K562 (cell line): ENCODE data around the gene FAHD2A. TPM values are rescaled to one million over a fixed set of nuclear protein-coding genes. Genes with fewer than 3 reads are reported as not detected.

Experiments used
- ATAC-seq: fragments of 200-7000 bp; cut with Tn5 transposase; 3 replicates; pipeline ENCODE4 v1.9.1; 2020; ENCODE audit warnings: moderate library complexity
- BruUV-seq: library from RNA; stranded (reverse); fragments of 400-500 nt; replicated peaks from 2 replicates; lab custom pipeline; 2021; lab: Mats Ljungman, UMichigan
- CTCF ChIA-PET: fragments of 300-600 bp; formaldehyde crosslinking; extraction: SDS; loops from one replicate; lab custom pipeline; 2021; ENCODE audit warnings: low intra/inter-chr PET ratio; lab: Yijun Ruan, JAX
- POLR2A ChIA-PET: fragments of 300-600, 350-650 bp; sonication (Branson Sonifier 250); formaldehyde crosslinking; extraction: SDS; loops from one replicate; lab custom pipeline; 2021; ENCODE audit warnings: antibody characterized with exemption, inconsistent platforms; lab: Yijun Ruan, JAX
- DNase-seq, 4 experiments: peaks; one replicate each; pipeline versions ENCODE4 v3.0.0 to v3.0.0-alpha.2; 2011 to 2018; ENCODE audit warnings: low spot score in 3 of 4, mixed read lengths in 3 of 4; ENCODE audit errors: extremely low read depth in 1 of 4
- FAIRE-seq: peaks from 2 replicates; lab custom pipeline; 2011; peaks lifted over from hg19 to GRCh38; lab: Jason Lieb, UNC
- H2AFZ ChIP-seq: 2 replicates; pipeline ENCODE4 v1.6.0; 2011; ENCODE audit warnings: low read depth, low read length, control low read depth, inconsistent platforms
- H3K27ac ChIP-seq: fragments of 200-600 bp; 3 replicates; pipeline ENCODE4 v1.8.0; 2011; ENCODE audit warnings: low read depth, mild to moderate bottlenecking, control low read depth, inconsistent platforms, low read length, moderate library complexity, mixed read lengths; ENCODE audit errors: extremely low read depth
- H3K27me3 ChIP-seq, 2 experiments: fragments of 300-600 bp in 1 of 2; 2 replicates in 1 of 2; 3 replicates in 1 of 2; pipeline versions ENCODE4 v1.6.0 to v1.8.0; 2011; ENCODE audit warnings: inconsistent platforms in 2 of 2, low read length in 2 of 2, mild to moderate bottlenecking in 1 of 2, mixed read lengths in 1 of 2, moderate library complexity in 1 of 2; ENCODE audit not compliant: control insufficient read depth in 2 of 2, insufficient read depth in 2 of 2
- H3K36me3 ChIP-seq: fragments of 300-600 bp; 3 replicates; pipeline ENCODE4 v1.8.0; 2011; ENCODE audit warnings: mild to moderate bottlenecking, low read length, inconsistent platforms; ENCODE audit not compliant: control insufficient read depth, insufficient read depth
- H3K4me1 ChIP-seq, 2 experiments: fragments of 200-600 bp in 1 of 2; replicated peaks in 1 of 2; 2 replicates in 1 of 2; 3 replicates in 1 of 2; pipeline versions ENCODE4 v1.5.1 to v1.8.0; 2011; ENCODE audit warnings: inconsistent platforms in 2 of 2, low read length in 2 of 2, mild to moderate bottlenecking in 1 of 2, mixed read lengths in 1 of 2, moderate library complexity in 1 of 2; ENCODE audit not compliant: control insufficient read depth in 2 of 2, insufficient read depth in 2 of 2
- H3K4me2 ChIP-seq: 2 replicates; pipeline ENCODE4 v1.6.1; 2011; ENCODE audit warnings: low read length, control low read depth, inconsistent platforms, mixed read lengths; ENCODE audit not compliant: insufficient read depth
- H3K4me3 ChIP-seq: fragments of 200-600 bp; sonication (generic), shearing (Covaris generic); 2 replicates; pipeline ENCODE4 v1.5.1; 2016; ENCODE audit warnings: control low read depth, inconsistent platforms
- H3K79me2 ChIP-seq: fragments of 200-600 bp; 3 replicates; pipeline ENCODE4 v1.8.0; 2011; ENCODE audit warnings: low read length, inconsistent platforms; ENCODE audit not compliant: control insufficient read depth, insufficient read depth
- H3K9ac ChIP-seq, 2 experiments: 2 replicates each; pipeline versions ENCODE4 v1.6.0 to v1.6.1; 2011; ENCODE audit warnings: low read depth in 2 of 2, low read length in 2 of 2, control low read depth in 1 of 2, inconsistent platforms in 1 of 2, mild to moderate bottlenecking in 1 of 2, mixed read lengths in 1 of 2; ENCODE audit not compliant: insufficient read depth in 1 of 2
- H3K9me1 ChIP-seq: one replicate; pipeline ENCODE4 v1.6.0; 2011; ENCODE audit warnings: inconsistent platforms, mild to moderate bottlenecking, low read length, moderate library complexity; ENCODE audit not compliant: control insufficient read depth, insufficient read depth
- H3K9me3 ChIP-seq: replicated peaks from 2 replicates; pipeline ENCODE4 v1.5.1; 2011; ENCODE audit warnings: low read depth, low read length, inconsistent platforms; ENCODE audit not compliant: control insufficient read depth, insufficient read depth
- H4K20me1 ChIP-seq: replicated peaks from 2 replicates; pipeline ENCODE4 v1.6.1; 2011; ENCODE audit warnings: low read length, inconsistent platforms, mixed read lengths; ENCODE audit not compliant: control insufficient read depth, insufficient read depth
- CHD2 ChIP-seq: IDR thresholded peaks from 2 replicates; pipeline ENCODE4 v1.6.1; 2011; ENCODE audit warnings: low read depth, low read length
- FOXM1 ChIP-seq, 2 experiments: fragments of 450-650 bp in 1 of 2; sonication (generic) in 1 of 2; formaldehyde crosslinking in 1 of 2; IDR thresholded peaks; 2 replicates each; pipeline versions ENCODE4 v1.6.1 to v1.9.0; 2017 to 2022; ENCODE audit warnings: low read depth in 2 of 2, mild to moderate bottlenecking in 2 of 2, missing genetic modification reagents in 1 of 2, moderate library complexity in 1 of 2
- YY1 ChIP-seq, 3 experiments: IDR thresholded peaks; 2 replicates each; pipeline ENCODE4 v1.6.1; 2011; ENCODE audit warnings: low read length in 2 of 3, mild to moderate bottlenecking in 2 of 3, moderate library complexity in 2 of 3, borderline replicate concordance in 1 of 3, control low read depth in 1 of 3, low read depth in 1 of 3; ENCODE audit not compliant: insufficient read depth in 3 of 3, insufficient replicate concordance in 2 of 3, control insufficient read depth in 1 of 3, insufficient read length in 1 of 3; ENCODE audit errors: extremely low read depth in 1 of 3
- ZNF75A ChIP-seq: fragments of 450-650 bp; formaldehyde crosslinking; IDR thresholded peaks from 2 replicates; pipeline ENCODE4 v1.4.0; 2020; ENCODE audit warnings: mild to moderate bottlenecking
- WGBS: fragments of 100-300 bp; shearing (Covaris generic); methylation state at CpG from one replicate; pipeline ENCODE4 v1.1.6; 2016; ENCODE audit warnings: low coverage, mixed read lengths; ENCODE audit not compliant: insufficient coverage; ENCODE audit errors: missing lambda C conversion rate; 5-methylcytosine and 5-hydroxymethylcytosine counted together
- in situ Hi-C: fragments of 300-500 bp; cut with MboI; formaldehyde crosslinking; loops from 4 replicates; pipeline ENCODE4 v1.15.0; 2018; ENCODE audit warnings: inconsistent platforms, mixed read lengths
- intact Hi-C: fragments of 100-400 bp; cut with micrococcal nuclease; formaldehyde crosslinking; loops from 2 replicates; pipeline ENCODE4 v1.14.2; 2022
- polyA plus RNA-seq, 8 experiments: library from polyadenylated mRNA; depleted of rRNA in 4 of 8; stranded (reverse) in 5 of 8; unstranded in 3 of 8; fragments of >200 nt; fragmentation: Nextera tagmentation in 2 of 8; fragmentation: Illumina TruSeq in 1 of 8; extraction: Ambion mirVana in 2 of 8; extraction: Trizol in 1 of 8; gene quantifications; 2 replicates each; pipeline versions ENCODE4 v1.2.1 to v1.2.3, GENCODE V29; 2011 to 2014; ENCODE audit warnings: inconsistent platforms in 1 of 8, missing spikeins in 1 of 8
- total RNA-seq, 7 experiments: library from RNA; depleted of rRNA in 6 of 7; stranded (reverse); fragments of >200 nt in 6 of 7; fragmentation: Illumina TruSeq in 2 of 7; extraction: Trizol in 2 of 7; gene quantifications; 2 replicates each; pipeline versions ENCODE4 v1.2.1 to v1.2.3, GENCODE V29; 2011 to 2021; ENCODE audit warnings: low replicate concordance in 1 of 7

Gene FAHD2A
- total and polyA plus RNA-seq, 9 of the 15 experiments (the other 6 are each of a cell fraction or from before 2014, with no cell fraction given), result 13.8 to 41.0 (median 30.4) TPM

DNA sequence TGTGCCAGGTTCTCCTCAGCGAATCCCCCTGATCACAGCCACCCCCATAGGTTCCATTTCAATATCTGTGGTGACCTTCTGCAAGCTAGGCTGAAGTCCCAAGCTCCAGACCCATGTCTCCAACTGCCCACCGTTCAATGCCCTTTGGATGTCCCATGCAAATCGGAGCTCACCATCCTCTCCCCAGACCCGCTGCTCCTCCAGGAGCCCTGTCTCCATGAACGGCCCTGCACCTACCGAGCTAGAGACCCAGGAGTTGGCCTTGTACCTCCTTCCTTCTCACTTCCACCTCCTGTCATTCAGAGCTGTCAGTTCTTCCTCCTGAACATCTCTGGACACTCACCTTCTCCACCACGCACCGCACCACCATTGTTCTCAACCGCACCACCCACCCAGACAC is 1.0 kb upstream of the FAHD2A start:
- H3K79me2 ChIP-seq, result peaks cover 29% of the 10 kb centered on the region
- H3K9me3 ChIP-seq, result no peaks in the 10 kb centered on the region
- 66% methylated on average over 9 of the region's 9 CpGs for WGBS
- H3K36me3 ChIP-seq, result peaks cover 3% of the 10 kb centered on the region; the same call in 1 of the 3 replicates
- peak overlapping the region; percentile 93 for H3K4me2 ChIP-seq
- no peak for DNase-seq
- H3K4me3 ChIP-seq, result peak overlapping the region; percentile 94
- no TSS peak for BruUV-seq
- intact Hi-C loops, result no loop called here
- H3K27ac ChIP-seq, result no peak overlapping the region
- TF ChIP-seq FOXM1 (IDR thresholded peaks at IDR 0.05; ENCODE audit: low read depth) (no peak), FOXM1 (CRISPR knock-in tag; IDR thresholded peaks at IDR 0.05; ENCODE audit: low read depth) (no peak), ZNF75A (CRISPR knock-in tag) (no peak), CHD2 (no peak), YY1 (IDR thresholded peaks at IDR 0.05; ENCODE audit: borderline replicate concordance in 1 of 3, control insufficient read depth in 1 of 3, extremely low read depth in 1 of 3, insufficient read depth in 3 of 3, insufficient read length in 1 of 3, insufficient replicate concordance in 2 of 3, low read depth in 1 of 3, low read length in 2 of 3) (no peak)
- peaks cover 10 to 12% of the 10 kb centered on the region in 2 experiments; a peak in 4 of 5 replicates for H3K4me1 ChIP-seq
- H3K27me3 ChIP-seq, result peaks cover 0 to 9% of the 10 kb centered on the region in 2 experiments; a peak in 2 of 5 replicates
- ChIA-PET POLR2A (interaction anchor here (0.7 kb wide), 1 partner anchor 12 kb away, joined by 3 read pairs; no protein-coding TSS in a partner anchor), CTCF (no interaction called here)
- H3K9me1 ChIP-seq, result no peaks in the 10 kb centered on the region
- ATAC-seq, result no peak
- peak overlapping the region; percentile 98; the same call in 1 of the 2 replicates for H2AFZ ChIP-seq
- no peak for FAIRE-seq
- H4K20me1 ChIP-seq, result 0 out of 2 replicates have a peak, but pooled peaks cover 4% of the 10 kb centered on the region
- H3K9ac ChIP-seq, result peak overlapping the region; percentile 89 to 97; a peak in 3 of 4 replicates
- in situ Hi-C loops, result loop anchor here (10.0 kb wide), 1 partner anchor 1693 kb away; the partner anchor contains the start of gene FAHD2B
